Endothelial cell of umbilical vein (primary cell): ENCODE measurements around the gene ANKEF1. TPM values are rescaled to one million over a fixed set of nuclear protein-coding genes. Genes with fewer than 3 reads are reported as not detected.

Experiments
- BruUV-seq: library from RNA; stranded (reverse); fragments of 400-500 nt; replicated peaks from 2 replicates; lab custom pipeline; 2021; lab: Mats Ljungman, UMichigan
- CTCF ChIA-PET: fragments of 300-600, 350-600 bp; sonication (Branson Sonifier 250); formaldehyde crosslinking; loops from one replicate; lab custom pipeline; 2021; ENCODE audit warnings: antibody characterized with exemption, inconsistent platforms; lab: Charles Lee
- POLR2A ChIA-PET: fragments of 300-600, 350-600 bp; sonication (Branson Sonifier 250); formaldehyde crosslinking; loops from one replicate; lab custom pipeline; 2021; ENCODE audit warnings: antibody characterized with exemption, inconsistent platforms; lab: Charles Lee
- DNase-seq: peaks from one replicate; pipeline ENCODE4 v3.0.0-alpha.2; 2011; ENCODE audit warnings: low read depth, low spot score
- FAIRE-seq: peaks from 2 replicates; lab custom pipeline; 2011; peaks lifted over from hg19 to GRCh38; lab: Jason Lieb, UNC
- H2AFZ ChIP-seq: 2 replicates; pipeline ENCODE4 v1.6.0; 2012; ENCODE audit warnings: low read depth, low read length, control low read depth, inconsistent platforms
- H3K27ac ChIP-seq: 2 replicates; pipeline ENCODE4 v1.5.1; 2011; ENCODE audit warnings: low read depth, mild to moderate bottlenecking, control low read depth, low read length, moderate library complexity; ENCODE audit not compliant: insufficient read depth
- H3K27me3 ChIP-seq, 2 experiments: 2 replicates each; pipeline versions ENCODE4 v1.6.0 to v1.6.1; 2011; ENCODE audit warnings: low read length in 2 of 2, mixed read lengths in 1 of 2; ENCODE audit not compliant: control insufficient read depth in 2 of 2, insufficient read depth in 2 of 2
- H3K36me3 ChIP-seq, 2 experiments: 2 replicates in 1 of 2; 3 replicates in 1 of 2; pipeline ENCODE4 v1.5.1; 2011; ENCODE audit warnings: low read length in 2 of 2, mild to moderate bottlenecking in 1 of 2, moderate library complexity in 1 of 2; ENCODE audit not compliant: control insufficient read depth in 2 of 2, insufficient read depth in 2 of 2; ENCODE audit errors: extremely low read depth in 1 of 2
- H3K4me1 ChIP-seq: 3 replicates; pipeline ENCODE4 v1.5.1; 2011; ENCODE audit warnings: mild to moderate bottlenecking, low read length; ENCODE audit not compliant: control insufficient read depth, insufficient read depth; ENCODE audit errors: extremely low read depth
- H3K4me2 ChIP-seq: 2 replicates; pipeline ENCODE4 v1.6.1; 2011; ENCODE audit warnings: low read length, control low read depth, mixed read lengths; ENCODE audit not compliant: insufficient read depth
- H3K4me3 ChIP-seq, 3 experiments: fragments of 200-600 bp in 1 of 3; sonication (generic), shearing (Covaris generic) in 1 of 3; replicated peaks in 1 of 3; 2 replicates each; pipeline ENCODE4 v1.5.1; 2011 to 2016; ENCODE audit warnings: control low read depth in 3 of 3, low read length in 3 of 3, mild to moderate bottlenecking in 2 of 3, inconsistent platforms in 1 of 3, low read depth in 1 of 3, moderate library complexity in 1 of 3; ENCODE audit not compliant: insufficient read depth in 1 of 3
- H3K79me2 ChIP-seq: 2 replicates; pipeline ENCODE4 v1.6.0; 2012; ENCODE audit warnings: low read length, inconsistent platforms; ENCODE audit not compliant: control insufficient read depth, insufficient read depth
- H3K9ac ChIP-seq: replicated peaks from 2 replicates; pipeline ENCODE3; 2011; ENCODE audit warnings: low read length, control low read depth; ENCODE audit not compliant: insufficient read depth; ENCODE audit errors: extremely low read depth
- H3K9me1 ChIP-seq: replicated peaks from 3 replicates; pipeline ENCODE4 v1.6.0; 2011; ENCODE audit warnings: mild to moderate bottlenecking, low read length; ENCODE audit not compliant: control insufficient read depth, insufficient read depth; ENCODE audit errors: extremely low read depth
- H3K9me3 ChIP-seq: replicated peaks from 2 replicates; pipeline ENCODE4 v1.5.1; 2012; ENCODE audit warnings: low read length, inconsistent platforms; ENCODE audit not compliant: control insufficient read depth, insufficient read depth
- H4K20me1 ChIP-seq: replicated peaks from 2 replicates; pipeline ENCODE3; 2011; ENCODE audit warnings: mild to moderate bottlenecking, low read length; ENCODE audit not compliant: control insufficient read depth, insufficient read depth; ENCODE audit errors: extremely low read depth
- EZH2 ChIP-seq: IDR thresholded peaks from 2 replicates; pipeline ENCODE4 v1.6.1; 2012; ENCODE audit warnings: borderline replicate concordance, low read depth, mild to moderate bottlenecking, moderate library complexity, low read length, inconsistent platforms; ENCODE audit not compliant: severe bottlenecking
- FOS ChIP-seq: IDR thresholded peaks from 2 replicates; pipeline ENCODE4 v1.6.1; 2011; ENCODE audit warnings: mild to moderate bottlenecking, low read length, moderate library complexity, borderline replicate concordance; ENCODE audit not compliant: insufficient read depth
- GATA2 ChIP-seq: IDR thresholded peaks from 2 replicates; pipeline ENCODE4 v1.7.0; 2011; ENCODE audit warnings: low read depth, mild to moderate bottlenecking, moderate library complexity, mixed read lengths, low read length; ENCODE audit not compliant: insufficient read length, insufficient read depth
- JUN ChIP-seq: IDR thresholded peaks from 2 replicates; pipeline ENCODE4 v1.6.1; 2011; ENCODE audit warnings: borderline replicate concordance, low read depth; ENCODE audit not compliant: insufficient read length, insufficient read depth
- MYC ChIP-seq: IDR thresholded peaks from one replicate; pipeline ENCODE4 v1.6.1; 2011; ENCODE audit warnings: mild to moderate bottlenecking, low read depth, low read length
- POLR2A ChIP-seq: IDR thresholded peaks from 2 replicates; pipeline ENCODE4 v1.6.1; 2012; ENCODE audit warnings: low read depth, mild to moderate bottlenecking, control low read depth, low read length
- POLR2AphosphoS5 ChIP-seq: IDR thresholded peaks from 2 replicates; pipeline ENCODE4 v1.6.1; 2012; ENCODE audit warnings: low read depth, mild to moderate bottlenecking, control low read depth, low read length, moderate library complexity; ENCODE audit not compliant: insufficient read depth
- dilution Hi-C: fragments of 300-500 bp; cut with MboI; formaldehyde crosslinking; loops from one replicate; pipeline ENCODE4 v1.15.0; 2019; ENCODE audit warnings: low sequenced_read_pairs; ENCODE audit not compliant: extremely low pct_ligation_motif_present
- intact Hi-C: fragments of 100-400 bp; cut with micrococcal nuclease; formaldehyde crosslinking; loops from one replicate; pipeline ENCODE4 v1.10.0; 2022
- polyA plus RNA-seq, 4 experiments: library from polyadenylated mRNA; depleted of rRNA in 3 of 4; stranded (reverse) in 3 of 4; unstranded in 1 of 4; fragments of >200 nt; gene quantifications; 2 replicates each; pipeline versions ENCODE4 v1.2.1 to v1.2.3, GENCODE V29; 2011 to 2012; ENCODE audit warnings: missing spikeins in 1 of 4
- total RNA-seq: library from RNA; stranded (reverse); gene quantifications from 2 replicates; pipeline ENCODE4 v1.2.3, GENCODE V29; 2021
- TF ChIP-seq, protein P1 (sequence below), 2 donors: IDR thresholded peaks; 1 replicate in 1 of 2; 2 replicates in 1 of 2; pipeline ENCODE4 v1.5.1; 2011; ENCODE audit warnings: low read length in 2 of 2, mild to moderate bottlenecking in 2 of 2, moderate library complexity in 2 of 2, control low read depth in 1 of 2, inconsistent platforms in 1 of 2, low read depth in 1 of 2; ENCODE audit not compliant: insufficient read depth in 1 of 2; ENCODE audit errors: extremely low read depth in 1 of 2
- TF ChIP-seq, protein P2 (sequence below): IDR thresholded peaks from 2 replicates; pipeline ENCODE4 v1.6.1; 2011; ENCODE audit not compliant: insufficient read depth, insufficient read length

The ANKEF1 gene
- total and polyA plus RNA-seq, 2 donors (not counting 3 experiments of a cell fraction or from before 2014, with no cell fraction given), result 0.58 to 2.4 TPM

GRCh38 chr20:9995510-9996272, 39.1 kb upstream of the ANKEF1 start:
- H3K9ac ChIP-seq, result no peak overlapping the region
- POLR2A ChIA-PET, result no interaction called here
- no peak overlapping the region for H3K4me2 ChIP-seq
- H4K20me1 ChIP-seq, result no peaks in the 10 kb centered on the region
- no peaks in the 10 kb centered on the region for H3K9me3 ChIP-seq
- dilution Hi-C loops, result no loop called here
- H3K4me3 ChIP-seq, result no peak overlapping the region
- CTCF ChIA-PET, result interaction anchor here (1.1 kb wide), 1 partner anchor 94 kb away, joined by 3 read pairs; no protein-coding TSS in a partner anchor
- no peak for FAIRE-seq
- H3K27ac ChIP-seq, result no peak overlapping the region
- no peak overlapping the region for H2AFZ ChIP-seq
- no peaks in the 10 kb centered on the region for H3K79me2 ChIP-seq
- DNase-seq, result no peak
- TF ChIP-seq FOS (no peak), POLR2A (no peak), MYC (no peak), EZH2 (no peak), POLR2AphosphoS5 (no peak), GATA2 (no peak), JUN (no peak)
- TF ChIP-seq, protein P1, sequence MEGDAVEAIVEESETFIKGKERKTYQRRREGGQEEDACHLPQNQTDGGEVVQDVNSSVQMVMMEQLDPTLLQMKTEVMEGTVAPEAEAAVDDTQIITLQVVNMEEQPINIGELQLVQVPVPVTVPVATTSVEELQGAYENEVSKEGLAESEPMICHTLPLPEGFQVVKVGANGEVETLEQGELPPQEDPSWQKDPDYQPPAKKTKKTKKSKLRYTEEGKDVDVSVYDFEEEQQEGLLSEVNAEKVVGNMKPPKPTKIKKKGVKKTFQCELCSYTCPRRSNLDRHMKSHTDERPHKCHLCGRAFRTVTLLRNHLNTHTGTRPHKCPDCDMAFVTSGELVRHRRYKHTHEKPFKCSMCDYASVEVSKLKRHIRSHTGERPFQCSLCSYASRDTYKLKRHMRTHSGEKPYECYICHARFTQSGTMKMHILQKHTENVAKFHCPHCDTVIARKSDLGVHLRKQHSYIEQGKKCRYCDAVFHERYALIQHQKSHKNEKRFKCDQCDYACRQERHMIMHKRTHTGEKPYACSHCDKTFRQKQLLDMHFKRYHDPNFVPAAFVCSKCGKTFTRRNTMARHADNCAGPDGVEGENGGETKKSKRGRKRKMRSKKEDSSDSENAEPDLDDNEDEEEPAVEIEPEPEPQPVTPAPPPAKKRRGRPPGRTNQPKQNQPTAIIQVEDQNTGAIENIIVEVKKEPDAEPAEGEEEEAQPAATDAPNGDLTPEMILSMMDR (IDR thresholded peaks at IDR 0.05; ENCODE audit: extremely low read depth in 1 of 2, insufficient read depth in 1 of 2, low read depth in 1 of 2, low read length in 2 of 2), result no peak
- TF ChIP-seq, protein P2, sequence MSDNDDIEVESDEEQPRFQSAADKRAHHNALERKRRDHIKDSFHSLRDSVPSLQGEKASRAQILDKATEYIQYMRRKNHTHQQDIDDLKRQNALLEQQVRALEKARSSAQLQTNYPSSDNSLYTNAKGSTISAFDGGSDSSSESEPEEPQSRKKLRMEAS, result no peak
- H3K9me1 ChIP-seq, result no peaks in the 10 kb centered on the region
- no peaks in the 10 kb centered on the region for H3K36me3 ChIP-seq
- no peaks in the 10 kb centered on the region for H3K4me1 ChIP-seq
- BruUV-seq, result no TSS peak
- H3K27me3 ChIP-seq, result no peaks in the 10 kb centered on the region
- intact Hi-C loops, result no loop called here
